Bronchial epithelial cell (primary cell): Measurements from ENCODE around the gene CENATAC. TPM values are rescaled to one million over a fixed set of nuclear protein-coding genes. Genes with fewer than 3 reads are reported as not detected.

Experiments
- DNase-seq: peaks from one replicate; pipeline ENCODE4 v3.0.0-alpha.2; 2010; ENCODE audit warnings: low read depth
- FAIRE-seq: peaks from 2 replicates; lab custom pipeline; 2011; peaks lifted over from hg19 to GRCh38; lab: Jason Lieb, UNC
- H3K27me3 ChIP-seq: 2 replicates; pipeline ENCODE4 v1.5.1; 2011; ENCODE audit warnings: low read length; ENCODE audit not compliant: control insufficient read depth, insufficient read depth
- H3K36me3 ChIP-seq: 2 replicates; pipeline ENCODE4 v1.5.1; 2011; ENCODE audit warnings: low read length; ENCODE audit not compliant: control insufficient read depth, insufficient read depth
- H3K4me3 ChIP-seq: 2 replicates; pipeline ENCODE4 v1.5.1; 2011; ENCODE audit warnings: mild to moderate bottlenecking, low read depth, low read length, control low read depth
- total RNA-seq: library from RNA; depleted of rRNA; stranded (reverse); fragments of >200 nt; gene quantifications from 2 replicates; pipeline ENCODE4 v1.2.1, GENCODE V29; 2014
- TF ChIP-seq, protein P1 (sequence below): IDR thresholded peaks from 2 replicates; pipeline ENCODE4 v1.5.1; 2011; ENCODE audit warnings: mild to moderate bottlenecking, moderate library complexity, low read length, control low read depth, inconsistent platforms; ENCODE audit not compliant: insufficient read depth, severe bottlenecking

The CENATAC gene
- total RNA-seq, 1 donor from 2014 or later, result 21.3 TPM

DNA sequence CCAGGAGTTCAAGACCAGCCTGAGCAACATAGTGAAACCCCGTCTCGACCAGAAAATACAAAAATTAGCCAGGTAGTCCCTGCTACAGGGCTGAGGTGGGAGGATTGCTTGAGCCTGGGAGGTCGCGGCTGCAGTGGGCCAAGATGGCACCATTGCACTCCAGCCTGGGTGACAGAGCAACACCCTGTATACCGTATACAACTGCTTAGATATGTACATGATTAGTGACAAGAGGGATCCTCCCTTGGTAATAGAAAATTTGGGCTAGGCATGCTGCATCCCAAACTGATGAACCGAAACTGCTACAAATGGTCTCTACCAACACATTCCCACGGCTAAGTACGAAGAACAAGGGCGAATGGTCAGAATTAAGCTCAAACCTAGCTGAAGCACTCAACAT is 45.0 kb downstream of the CENATAC start:
- no peak overlapping the region for H3K4me3 ChIP-seq
- no peak for FAIRE-seq
- H3K27me3 ChIP-seq, result no peaks in the 10 kb centered on the region
- no peak for DNase-seq
- TF ChIP-seq, protein P1, sequence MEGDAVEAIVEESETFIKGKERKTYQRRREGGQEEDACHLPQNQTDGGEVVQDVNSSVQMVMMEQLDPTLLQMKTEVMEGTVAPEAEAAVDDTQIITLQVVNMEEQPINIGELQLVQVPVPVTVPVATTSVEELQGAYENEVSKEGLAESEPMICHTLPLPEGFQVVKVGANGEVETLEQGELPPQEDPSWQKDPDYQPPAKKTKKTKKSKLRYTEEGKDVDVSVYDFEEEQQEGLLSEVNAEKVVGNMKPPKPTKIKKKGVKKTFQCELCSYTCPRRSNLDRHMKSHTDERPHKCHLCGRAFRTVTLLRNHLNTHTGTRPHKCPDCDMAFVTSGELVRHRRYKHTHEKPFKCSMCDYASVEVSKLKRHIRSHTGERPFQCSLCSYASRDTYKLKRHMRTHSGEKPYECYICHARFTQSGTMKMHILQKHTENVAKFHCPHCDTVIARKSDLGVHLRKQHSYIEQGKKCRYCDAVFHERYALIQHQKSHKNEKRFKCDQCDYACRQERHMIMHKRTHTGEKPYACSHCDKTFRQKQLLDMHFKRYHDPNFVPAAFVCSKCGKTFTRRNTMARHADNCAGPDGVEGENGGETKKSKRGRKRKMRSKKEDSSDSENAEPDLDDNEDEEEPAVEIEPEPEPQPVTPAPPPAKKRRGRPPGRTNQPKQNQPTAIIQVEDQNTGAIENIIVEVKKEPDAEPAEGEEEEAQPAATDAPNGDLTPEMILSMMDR, result no peak
- H3K36me3 ChIP-seq, result peaks cover 16% of the 10 kb centered on the region

DNA sequence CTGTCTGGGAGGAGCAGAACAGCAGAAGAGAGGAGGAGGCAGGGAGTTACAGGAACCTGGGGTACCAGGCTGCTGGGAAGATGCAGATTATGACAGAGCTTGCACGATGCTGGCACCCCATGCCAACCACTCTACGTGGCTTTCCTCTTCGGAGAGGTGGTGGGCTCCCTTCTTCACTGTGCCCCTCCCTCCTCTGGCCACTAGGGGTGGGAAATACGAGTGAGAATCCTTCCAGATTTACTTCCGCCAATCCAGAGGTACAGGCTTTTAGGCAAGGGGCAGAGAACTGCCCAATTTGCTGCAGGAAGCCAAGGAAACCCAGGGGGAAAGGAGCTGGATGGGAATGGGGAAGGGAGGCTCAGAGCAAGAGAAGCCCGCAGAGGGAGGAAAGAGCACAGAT is 46.8 kb downstream of the CENATAC start:
- Histone ChIP-seq H3K36me3 (peaks cover 32% of the 10 kb centered on the region), H3K27me3 (no peaks in the 10 kb centered on the region), H3K4me3 (no peak overlapping the region)
- FAIRE-seq (no peak), DNase-seq (no peak)
- TF ChIP-seq, protein P1, result peak; percentile 31

DNA sequence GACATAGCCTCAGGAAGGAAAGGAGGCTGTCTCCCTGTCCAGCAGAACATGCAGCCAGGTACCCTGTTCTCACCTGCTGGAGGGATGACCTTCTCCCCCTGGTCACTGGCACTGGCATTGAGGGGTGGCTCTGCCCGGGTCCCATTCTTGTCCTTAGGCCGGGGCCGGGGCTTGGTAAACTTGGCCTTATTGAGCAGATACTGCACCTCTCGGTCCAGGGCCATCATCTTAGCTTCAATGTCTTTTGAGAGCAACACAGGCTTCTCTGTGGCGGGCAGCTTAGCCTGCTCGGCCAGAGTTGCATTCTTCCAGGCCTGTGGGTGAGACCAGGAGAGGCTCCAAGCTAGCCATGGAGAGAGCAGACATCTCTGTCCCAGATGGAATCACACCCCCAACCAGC is 48.6 kb downstream of the CENATAC start:
- H3K36me3 ChIP-seq, result peaks cover 39% of the 10 kb centered on the region
- FAIRE-seq (no peak), DNase-seq (no peak)
- H3K27me3 ChIP-seq, result no peaks in the 10 kb centered on the region
- no peak overlapping the region for H3K4me3 ChIP-seq
- TF ChIP-seq, protein P1, result no peak

DNA sequence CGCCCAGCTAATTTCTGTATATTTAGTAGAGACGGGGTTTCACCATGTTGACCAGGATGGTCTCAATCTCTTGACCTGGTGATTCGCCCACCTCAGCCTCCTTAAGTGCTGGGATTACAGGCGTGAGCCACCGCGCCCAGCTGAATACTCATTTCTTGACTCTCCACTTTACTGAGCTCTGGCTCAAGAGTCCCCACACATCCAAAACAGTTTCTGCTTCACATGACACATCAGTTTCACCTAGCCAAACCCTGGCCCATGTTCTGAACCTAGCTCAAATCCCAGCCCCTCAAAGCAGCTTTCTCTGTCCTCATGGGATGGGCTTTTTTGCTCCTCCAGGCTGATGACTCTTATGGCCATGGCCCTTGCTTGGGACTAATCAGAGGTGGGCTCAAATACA is 49.3 kb downstream of the CENATAC start:
- no peaks in the 10 kb centered on the region for H3K27me3 ChIP-seq
- DNase-seq (no peak), FAIRE-seq (no peak)
- peaks cover 47% of the 10 kb centered on the region for H3K36me3 ChIP-seq
- TF ChIP-seq, protein P1, result no peak
- H3K4me3 ChIP-seq, result no peak overlapping the region

DNA sequence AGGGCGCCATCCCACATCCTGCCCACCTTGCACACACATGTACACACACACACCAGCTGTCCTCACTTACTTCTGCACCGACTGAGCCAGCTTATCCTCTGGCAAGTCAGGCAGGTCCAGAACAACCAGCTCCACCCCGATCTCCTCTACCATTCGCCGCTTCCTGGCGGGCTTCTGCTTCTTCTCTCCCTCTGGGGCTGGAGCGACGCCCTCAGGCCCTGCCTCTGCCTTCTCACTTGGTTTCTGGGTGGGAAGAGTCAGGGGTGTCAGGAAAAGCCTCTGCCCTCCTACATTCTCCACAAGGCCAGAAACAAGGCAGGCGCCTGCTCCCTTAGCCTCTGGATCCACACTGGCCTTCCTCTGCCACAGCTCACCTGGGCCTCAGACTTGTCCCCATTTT is 50.7 kb downstream of the CENATAC start:
- H3K27me3 ChIP-seq, result no peaks in the 10 kb centered on the region
- DNase-seq (no peak), FAIRE-seq (no peak)
- TF ChIP-seq, protein P1, result no peak
- peaks cover 56% of the 10 kb centered on the region for H3K36me3 ChIP-seq
- H3K4me3 ChIP-seq, result no peak overlapping the region

DNA sequence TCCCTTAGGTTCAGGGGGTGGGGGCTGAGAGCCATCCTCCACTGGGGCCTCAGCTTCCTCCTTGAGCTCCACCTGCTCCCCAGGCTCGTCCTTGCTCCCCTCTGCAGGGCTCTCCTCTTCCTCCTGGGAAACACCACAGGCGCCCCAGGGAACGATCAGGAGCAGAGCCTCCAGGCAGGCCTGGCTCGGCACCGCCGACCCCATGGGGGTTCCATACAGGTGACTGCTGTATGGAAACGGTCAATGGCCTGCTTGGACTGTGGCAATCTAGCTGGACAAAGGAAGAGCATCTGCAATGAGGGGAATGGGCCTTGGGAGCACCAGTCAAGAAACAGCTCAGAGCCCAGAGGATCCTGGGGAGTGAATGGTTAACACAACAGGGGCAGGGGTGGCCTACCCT is 51.1 kb downstream of the CENATAC start:
- Histone ChIP-seq H3K27me3 (no peaks in the 10 kb centered on the region), H3K36me3 (peaks cover 58% of the 10 kb centered on the region), H3K4me3 (no peak overlapping the region)
- TF ChIP-seq, protein P1, result no peak
- DNase-seq (no peak), FAIRE-seq (no peak)
